Endothelial cell of umbilical vein (primary cell): ENCODE data around the gene KIR3DL2.
"Not testable (repeated sequence)": the region's sequence is repeated elsewhere in the genome, so short reads cannot be mapped to it uniquely, and the experiment has no call there.

Experiments
- CTCF ChIP-seq, 2 donors: IDR thresholded peaks; 1 replicate in 1 of 2; 2 replicates in 1 of 2; pipeline ENCODE4 v1.5.1; 2011; ENCODE audit warnings: low read length in 2 of 2, mild to moderate bottlenecking in 2 of 2, moderate library complexity in 2 of 2, control low read depth in 1 of 2, inconsistent platforms in 1 of 2, low read depth in 1 of 2; ENCODE audit not compliant: insufficient read depth in 1 of 2; ENCODE audit errors: extremely low read depth in 1 of 2
- EZH2 ChIP-seq: IDR thresholded peaks from 2 replicates; pipeline ENCODE4 v1.6.1; 2012; ENCODE audit warnings: borderline replicate concordance, low read depth, mild to moderate bottlenecking, moderate library complexity, low read length, inconsistent platforms; ENCODE audit not compliant: severe bottlenecking
- FOS ChIP-seq: IDR thresholded peaks from 2 replicates; pipeline ENCODE4 v1.6.1; 2011; ENCODE audit warnings: mild to moderate bottlenecking, low read length, moderate library complexity, borderline replicate concordance; ENCODE audit not compliant: insufficient read depth
- POLR2A ChIP-seq: IDR thresholded peaks from 2 replicates; pipeline ENCODE4 v1.6.1; 2012; ENCODE audit warnings: low read depth, mild to moderate bottlenecking, control low read depth, low read length
- POLR2AphosphoS5 ChIP-seq: IDR thresholded peaks from 2 replicates; pipeline ENCODE4 v1.6.1; 2012; ENCODE audit warnings: low read depth, mild to moderate bottlenecking, control low read depth, low read length, moderate library complexity; ENCODE audit not compliant: insufficient read depth

- TF ChIP-seq POLR2AphosphoS5; CTCF (IDR thresholded peaks at IDR 0.05; ENCODE audit: extremely low read depth in 1 of 2, insufficient read depth in 1 of 2, low read depth in 1 of 2, low read length in 2 of 2); FOS; EZH2; POLR2A: not testable (repeated sequence)
Measured at GRCh38 chr19:54814571-54814970, 35.7 kb upstream of the KIR3DL2 start.
